22Rv1 (cell line): Measurements from ENCODE around the gene PRRT1B.

Source experiments
- CTCF ChIP-seq: fragments of 450-650 bp; IDR thresholded peaks from 2 replicates; pipeline ENCODE4 v1.5.1; 2017; ENCODE audit warnings: mild to moderate bottlenecking
- ZFX ChIP-seq: fragments of 450-650 bp; IDR thresholded peaks from 2 replicates; pipeline ENCODE4 v1.6.1; 2017; ENCODE audit warnings: antibody characterized with exemption, borderline replicate concordance

- TF ChIP-seq CTCF (no peak), ZFX (no peak)
Measured at GRCh38 chr9:131580358-131580757, 35.0 kb downstream of the PRRT1B start.
